MM.1S (cell line): Measurements from ENCODE around the gene VPS35L.

Source experiments
- DNase-seq: peaks from one replicate; pipeline ENCODE4 v3.0.0-alpha.2; 2015
- H2AFZ ChIP-seq: fragments of 300-600 bp; sonication (generic); 2 replicates; pipeline ENCODE4 v1.6.0; 2016; ENCODE audit warnings: antibody characterized with exemption, low read length
- H3F3A ChIP-seq: fragments of 300-600 bp; sonication (generic); 2 replicates; pipeline ENCODE4 v1.6.1; 2016; ENCODE audit warnings: mild to moderate bottlenecking, antibody characterized with exemption, low read length, moderate library complexity, mixed read lengths; ENCODE audit not compliant: insufficient read depth
- H3K27ac ChIP-seq: fragments of 300-600 bp; sonication (generic); 2 replicates; pipeline ENCODE4 v1.5.1; 2016; ENCODE audit warnings: mild to moderate bottlenecking, low read length
- H3K27me3 ChIP-seq: fragments of 300-600 bp; sonication (generic); replicated peaks from 2 replicates; pipeline ENCODE4 v1.6.0; 2016; ENCODE audit warnings: low read length; ENCODE audit not compliant: insufficient read depth
- H3K36me3 ChIP-seq: fragments of 300-600 bp; sonication (generic); replicated peaks from 2 replicates; pipeline ENCODE4 v1.6.1; 2016; ENCODE audit warnings: mild to moderate bottlenecking, low read length, mixed read lengths; ENCODE audit not compliant: insufficient read depth
- H3K4me1 ChIP-seq: fragments of 300-600 bp; sonication (generic); 2 replicates; pipeline ENCODE4 v1.6.1; 2016; ENCODE audit warnings: low read length, mixed read lengths
- H3K4me2 ChIP-seq: fragments of 300-600 bp; sonication (generic); 2 replicates; pipeline ENCODE4 v1.6.0; 2016; ENCODE audit warnings: low read depth, low read length
- H3K4me3 ChIP-seq: fragments of 300-600 bp; sonication (generic); 2 replicates; pipeline ENCODE4 v1.5.1; 2016; ENCODE audit warnings: low read length, mixed read lengths
- H3K79me2 ChIP-seq: fragments of 300-600 bp; sonication (generic); 2 replicates; pipeline ENCODE4 v1.6.1; 2016; ENCODE audit warnings: mixed run types, low read length, mixed read lengths
- H3K9ac ChIP-seq: fragments of 300-600 bp; sonication (generic); 2 replicates; pipeline ENCODE4 v1.6.1; 2016; ENCODE audit warnings: low read length, mixed read lengths
- H3K9me2 ChIP-seq: fragments of 300-600 bp; sonication (generic); replicated peaks from 2 replicates; pipeline ENCODE4 v1.6.1; 2016; ENCODE audit warnings: mild to moderate bottlenecking, low read length, mixed read lengths; ENCODE audit not compliant: insufficient read depth
- H3K9me3 ChIP-seq: fragments of 300-600 bp; sonication (generic); replicated peaks from 2 replicates; pipeline ENCODE4 v1.6.1; 2016; ENCODE audit warnings: mild to moderate bottlenecking, low read length, mixed read lengths; ENCODE audit not compliant: insufficient read depth
- H4K20me1 ChIP-seq: fragments of 300-600 bp; sonication (generic); 2 replicates; pipeline ENCODE4 v1.6.1; 2016; ENCODE audit warnings: mild to moderate bottlenecking, low read length, moderate library complexity, mixed read lengths; ENCODE audit not compliant: insufficient read depth
- EZH2 ChIP-seq: fragments of 300-600 bp; sonication (generic); optimal IDR thresholded peaks from 2 replicates; pipeline ENCODE3; 2017; ENCODE audit warnings: low read depth, mild to moderate bottlenecking, antibody characterized with exemption, low read length, mixed read lengths
- EZH2phosphoT487 ChIP-seq: fragments of 300-600 bp; sonication (generic); IDR thresholded peaks from 2 replicates; pipeline ENCODE4 v1.6.1; 2018; ENCODE audit warnings: antibody characterized with exemption, low read length
- TF ChIP-seq, protein P1 (sequence below): fragments of 300-600 bp; sonication (generic); IDR thresholded peaks from 2 replicates; pipeline ENCODE4 v1.5.1; 2016; ENCODE audit warnings: antibody characterized with exemption, low read length, mixed read lengths

Gene VPS35L

DNA sequence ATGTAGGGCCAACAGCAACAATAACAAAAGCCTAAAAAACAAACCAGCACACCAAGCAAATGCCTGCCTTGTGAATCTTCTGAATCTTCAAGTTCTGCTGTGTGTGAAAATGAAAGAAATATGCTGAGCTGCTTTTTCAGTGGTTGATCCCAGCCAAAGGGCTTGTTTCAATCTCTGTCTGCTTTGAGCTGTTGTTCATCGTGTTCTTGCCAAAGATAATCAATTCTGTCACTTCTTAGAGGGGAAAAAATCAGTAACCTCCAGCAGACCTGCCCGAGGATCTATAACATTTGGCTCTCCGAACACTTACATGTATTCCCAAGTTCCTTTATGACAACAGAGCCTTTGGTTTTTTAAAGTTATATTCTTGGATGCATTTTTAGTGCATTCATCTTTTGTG, 65.9 kb downstream of the VPS35L start:
- Histone ChIP-seq H3K27ac (no peak overlapping the region), H3K27me3 (no peaks in the 10 kb centered on the region), H3K36me3 (no peaks in the 10 kb centered on the region), H3K4me3 (no peak overlapping the region), H3F3A (peaks cover 3% of the 10 kb centered on the region; the same call in 1 of the 2 replicates), H3K79me2 (no peaks in the 10 kb centered on the region), H3K4me1 (0 out of 2 replicates have a peak, but pooled peaks cover 4% of the 10 kb centered on the region), H4K20me1 (no peaks in the 10 kb centered on the region), H2AFZ (no peak overlapping the region), H3K4me2 (no peak overlapping the region), H3K9ac (no peak overlapping the region), H3K9me2 (no peaks in the 10 kb centered on the region), H3K9me3 (no peaks in the 10 kb centered on the region)
- TF ChIP-seq EZH2phosphoT487 = no peak
- TF ChIP-seq EZH2 = no peak
- TF ChIP-seq, protein P1, sequence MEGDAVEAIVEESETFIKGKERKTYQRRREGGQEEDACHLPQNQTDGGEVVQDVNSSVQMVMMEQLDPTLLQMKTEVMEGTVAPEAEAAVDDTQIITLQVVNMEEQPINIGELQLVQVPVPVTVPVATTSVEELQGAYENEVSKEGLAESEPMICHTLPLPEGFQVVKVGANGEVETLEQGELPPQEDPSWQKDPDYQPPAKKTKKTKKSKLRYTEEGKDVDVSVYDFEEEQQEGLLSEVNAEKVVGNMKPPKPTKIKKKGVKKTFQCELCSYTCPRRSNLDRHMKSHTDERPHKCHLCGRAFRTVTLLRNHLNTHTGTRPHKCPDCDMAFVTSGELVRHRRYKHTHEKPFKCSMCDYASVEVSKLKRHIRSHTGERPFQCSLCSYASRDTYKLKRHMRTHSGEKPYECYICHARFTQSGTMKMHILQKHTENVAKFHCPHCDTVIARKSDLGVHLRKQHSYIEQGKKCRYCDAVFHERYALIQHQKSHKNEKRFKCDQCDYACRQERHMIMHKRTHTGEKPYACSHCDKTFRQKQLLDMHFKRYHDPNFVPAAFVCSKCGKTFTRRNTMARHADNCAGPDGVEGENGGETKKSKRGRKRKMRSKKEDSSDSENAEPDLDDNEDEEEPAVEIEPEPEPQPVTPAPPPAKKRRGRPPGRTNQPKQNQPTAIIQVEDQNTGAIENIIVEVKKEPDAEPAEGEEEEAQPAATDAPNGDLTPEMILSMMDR = no peak
- peak; percentile 38 for DNase-seq

DNA sequence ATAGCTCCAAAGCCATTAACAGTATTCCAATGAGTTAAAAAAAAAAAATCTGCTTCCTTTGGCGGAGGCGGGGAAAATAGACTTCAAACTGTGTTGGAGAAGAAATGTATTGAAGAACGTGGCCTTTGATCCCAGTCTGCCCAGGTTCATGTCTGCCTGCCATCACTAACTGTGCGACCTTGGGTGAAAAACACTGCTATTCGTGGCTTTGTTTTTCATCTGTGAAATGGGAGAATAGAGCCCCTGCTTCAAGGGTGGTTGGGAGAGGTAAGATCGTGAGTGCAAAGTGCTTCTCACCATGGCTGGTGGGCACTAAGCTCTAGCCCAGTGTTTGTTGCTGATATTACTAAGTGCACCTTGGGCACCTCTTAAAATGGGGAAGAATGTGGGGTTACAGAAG, 69.5 kb downstream of the VPS35L start:
- Histone ChIP-seq H3K27ac (no peak overlapping the region), H3K9me3 (no peaks in the 10 kb centered on the region), H3K4me3 (no peak overlapping the region), H4K20me1 (no peaks in the 10 kb centered on the region), H3K4me1 (0 out of 2 replicates have a peak, but pooled peaks cover 4% of the 10 kb centered on the region), H2AFZ (no peak overlapping the region), H3K27me3 (no peaks in the 10 kb centered on the region), H3K4me2 (no peak overlapping the region), H3F3A (peaks cover 3% of the 10 kb centered on the region; the same call in 1 of the 2 replicates), H3K9ac (no peak overlapping the region), H3K36me3 (no peaks in the 10 kb centered on the region), H3K9me2 (no peaks in the 10 kb centered on the region), H3K79me2 (no peaks in the 10 kb centered on the region)
- TF ChIP-seq EZH2phosphoT487 = no peak
- no peak for TF ChIP-seq EZH2
- TF ChIP-seq, protein P1 = no peak
- DNase-seq = no peak

DNA sequence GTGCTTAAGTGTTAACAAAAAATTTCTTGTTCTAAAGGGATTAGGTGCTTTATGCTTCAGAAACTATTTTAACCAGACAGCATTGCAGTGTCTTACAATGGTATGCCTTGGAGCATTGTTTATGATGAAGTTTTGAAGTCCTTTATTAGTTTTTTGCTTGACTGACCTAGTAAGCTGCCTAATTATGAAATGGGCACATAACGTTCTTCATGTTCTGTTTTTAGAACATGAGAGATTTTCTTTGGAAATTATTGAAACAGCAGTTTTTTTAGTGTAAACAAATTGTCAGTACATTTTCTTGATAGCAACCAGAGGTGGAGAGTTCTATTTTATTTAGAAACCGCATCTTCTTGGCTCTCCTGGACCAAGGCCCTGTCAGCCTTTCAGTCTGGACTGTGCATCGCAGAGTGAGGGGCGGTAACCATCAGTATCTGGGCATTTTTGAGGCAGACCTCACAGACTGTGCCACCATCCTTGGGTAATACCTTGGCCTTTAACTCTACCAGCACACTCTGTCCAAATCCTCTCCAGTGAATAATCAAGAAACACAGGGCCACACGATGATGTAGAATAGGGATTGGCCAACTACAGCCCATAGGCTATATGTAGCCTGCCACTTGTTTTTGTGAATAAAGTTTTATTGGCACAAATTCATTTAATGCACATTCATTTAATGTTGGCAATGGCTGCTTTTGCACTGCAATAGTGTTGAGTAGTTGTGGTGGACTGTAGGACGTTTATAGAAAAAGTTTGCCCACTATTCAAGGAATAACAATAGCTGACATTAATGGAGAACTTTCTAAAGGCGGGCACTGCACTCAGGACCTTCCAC, 81.1 kb downstream of the VPS35L start:
- Histone ChIP-seq H3K4me1 (no peaks in the 10 kb centered on the region), H3K9me2 (no peaks in the 10 kb centered on the region), H3K36me3 (no peaks in the 10 kb centered on the region)

More for the DNA sequence above, 81.1 kb downstream of the VPS35L start:
- Histone ChIP-seq H3K27ac (no peak overlapping the region), H3K79me2 (no peaks in the 10 kb centered on the region), H3K9me3 (no peaks in the 10 kb centered on the region), H4K20me1 (no peaks in the 10 kb centered on the region), H3K9ac (no peak overlapping the region), H3K4me2 (no peak overlapping the region), H3K4me3 (no peak overlapping the region), H3K27me3 (no peaks in the 10 kb centered on the region), H3F3A (no peaks in the 10 kb centered on the region), H2AFZ (no peak overlapping the region)
- TF ChIP-seq EZH2 (no peak), EZH2phosphoT487 (no peak)
- TF ChIP-seq, protein P1 = no peak
- DNase-seq = no peak
